Measurements from ENCODE around the gene DUXB.

Gene DUXB

DNA sequence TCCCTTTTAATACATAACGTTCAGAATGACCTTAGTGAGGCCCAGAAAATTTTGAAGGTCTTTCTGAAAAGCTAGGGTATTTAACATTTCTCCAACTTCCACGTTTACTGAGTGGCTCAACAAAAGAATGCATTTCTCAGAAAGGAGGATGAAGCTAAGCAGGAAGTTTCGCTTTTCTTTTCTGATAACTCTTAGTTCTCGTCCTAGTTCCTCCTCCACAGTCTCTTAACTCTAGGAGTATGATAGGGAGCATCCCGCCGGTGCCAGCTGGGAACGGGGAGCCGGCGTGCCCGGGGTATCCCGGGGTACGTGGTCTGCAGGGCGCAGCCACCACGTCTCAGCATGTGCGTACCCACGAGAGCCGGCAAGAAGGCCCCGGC lies 54.2 kb downstream of the DUXB start:
- Histone ChIP-seq H3K27ac (peak overlapping the region; percentile 77), H3K4me2 (peak overlapping the region; percentile 63), H3K36me3 (ENCODE audit: insufficient read depth) (peaks cover 3% of the 10 kb centered on the region; the same call in 1 of the 2 replicates)

DNA sequence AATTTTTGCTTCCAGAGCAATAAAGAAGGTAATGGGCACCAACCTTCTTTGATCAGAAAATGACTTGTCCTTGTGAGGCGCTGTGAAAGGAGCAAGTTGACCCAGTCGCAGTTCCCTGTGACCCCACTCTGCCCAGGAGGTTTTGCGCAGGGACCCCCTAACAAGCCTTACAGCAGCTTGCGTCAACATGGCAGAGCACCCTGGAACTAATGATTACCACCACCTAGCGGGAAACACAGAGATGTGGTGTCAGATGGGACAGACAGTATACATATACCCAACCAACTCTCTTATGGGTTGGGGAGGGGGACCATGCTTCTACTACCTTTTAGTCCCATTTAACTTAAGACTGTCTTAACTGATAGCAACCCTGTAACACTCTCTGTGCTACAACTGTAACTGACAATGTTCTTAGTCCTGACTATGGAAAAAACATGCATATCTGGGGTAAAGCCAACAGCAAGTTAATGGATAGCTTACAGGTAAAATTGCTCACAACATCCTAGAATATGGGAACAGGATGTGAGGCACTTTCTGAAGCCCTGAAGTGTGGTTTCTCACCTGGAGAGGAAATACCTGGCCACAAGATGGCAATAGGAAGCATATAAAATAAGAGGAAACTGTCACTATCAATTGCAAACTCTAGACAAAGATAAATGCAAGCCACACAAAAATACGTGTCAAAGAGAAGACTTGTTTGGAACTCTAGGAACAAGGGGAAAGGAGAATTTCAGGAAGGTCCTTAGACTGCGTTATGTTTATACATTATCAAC lies 56.8 kb downstream of the DUXB start:
- H3K4me2 ChIP-seq, result no peak overlapping the region
- H3K36me3 ChIP-seq (ENCODE audit: insufficient read depth), result peaks cover 3% of the 10 kb centered on the region; the same call in 1 of the 2 replicates
- TF ChIP-seq, protein P1, sequence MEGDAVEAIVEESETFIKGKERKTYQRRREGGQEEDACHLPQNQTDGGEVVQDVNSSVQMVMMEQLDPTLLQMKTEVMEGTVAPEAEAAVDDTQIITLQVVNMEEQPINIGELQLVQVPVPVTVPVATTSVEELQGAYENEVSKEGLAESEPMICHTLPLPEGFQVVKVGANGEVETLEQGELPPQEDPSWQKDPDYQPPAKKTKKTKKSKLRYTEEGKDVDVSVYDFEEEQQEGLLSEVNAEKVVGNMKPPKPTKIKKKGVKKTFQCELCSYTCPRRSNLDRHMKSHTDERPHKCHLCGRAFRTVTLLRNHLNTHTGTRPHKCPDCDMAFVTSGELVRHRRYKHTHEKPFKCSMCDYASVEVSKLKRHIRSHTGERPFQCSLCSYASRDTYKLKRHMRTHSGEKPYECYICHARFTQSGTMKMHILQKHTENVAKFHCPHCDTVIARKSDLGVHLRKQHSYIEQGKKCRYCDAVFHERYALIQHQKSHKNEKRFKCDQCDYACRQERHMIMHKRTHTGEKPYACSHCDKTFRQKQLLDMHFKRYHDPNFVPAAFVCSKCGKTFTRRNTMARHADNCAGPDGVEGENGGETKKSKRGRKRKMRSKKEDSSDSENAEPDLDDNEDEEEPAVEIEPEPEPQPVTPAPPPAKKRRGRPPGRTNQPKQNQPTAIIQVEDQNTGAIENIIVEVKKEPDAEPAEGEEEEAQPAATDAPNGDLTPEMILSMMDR (conservative IDR thresholded peaks at IDR 0.05; ENCODE audit: low read depth, low read length), result no peak
- H3K27ac ChIP-seq, result no peak overlapping the region
- H3K79me2 ChIP-seq (ENCODE audit: insufficient read depth, low read depth), result peaks cover 73% of the 10 kb centered on the region
- no peak overlapping the region for H3K4me3 ChIP-seq (IDR thresholded peaks at IDR 0.05; ENCODE audit: insufficient read depth, low read depth, low read length)
- H3K4me1 ChIP-seq (ENCODE audit: low read depth, poor library complexity, severe bottlenecking), result peaks cover 21% of the 10 kb centered on the region
- H2AFZ ChIP-seq (ENCODE audit: low read depth), result no peak overlapping the region
- H4K20me1 ChIP-seq (ENCODE audit: insufficient read depth), result peaks cover 6% of the 10 kb centered on the region; the same call in 1 of the 2 replicates
- no peak overlapping the region for H3K9ac ChIP-seq
- H3K27me3 ChIP-seq (ENCODE audit: insufficient read depth, low read depth), result no peaks in the 10 kb centered on the region

More for the DNA sequence above, 54.2 kb downstream of the DUXB start:
- H3K9ac ChIP-seq, result peak overlapping the region; percentile 91
- H2AFZ ChIP-seq (ENCODE audit: low read depth), result peak overlapping the region; percentile 48
- no peak overlapping the region for H3K4me3 ChIP-seq (IDR thresholded peaks at IDR 0.05; ENCODE audit: insufficient read depth, low read depth, low read length)
- peaks cover 14% of the 10 kb centered on the region; the same call in 1 of the 2 replicates for H4K20me1 ChIP-seq (ENCODE audit: insufficient read depth)
- no peaks in the 10 kb centered on the region for H3K27me3 ChIP-seq (ENCODE audit: insufficient read depth, low read depth)
- TF ChIP-seq, protein P1 (conservative IDR thresholded peaks at IDR 0.05; ENCODE audit: low read depth, low read length), result no peak
- H3K79me2 ChIP-seq (ENCODE audit: insufficient read depth, low read depth), result peaks cover 94% of the 10 kb centered on the region
- peaks cover 47% of the 10 kb centered on the region for H3K4me1 ChIP-seq (ENCODE audit: low read depth, poor library complexity, severe bottlenecking)
